PFSK-1 (cell line): ENCODE data around the gene CIAO2B.

Experiments
- FOXP2 ChIP-seq: optimal IDR thresholded peaks from 2 replicates; pipeline ENCODE3; 2011; ENCODE audit warnings: borderline replicate concordance, control low read depth, inconsistent platforms; ENCODE audit not compliant: insufficient read depth; ENCODE audit errors: extremely low read length, extremely low read depth
- POLR2AphosphoS5 ChIP-seq: IDR thresholded peaks from 2 replicates; pipeline ENCODE4 v1.6.1; 2012; ENCODE audit warnings: low read depth, mild to moderate bottlenecking, control low read depth, low read length, moderate library complexity
- SIN3A ChIP-seq: IDR thresholded peaks from 2 replicates; pipeline ENCODE4 v1.6.1; 2012; ENCODE audit warnings: mild to moderate bottlenecking, low read length, moderate library complexity, borderline replicate concordance; ENCODE audit not compliant: insufficient read depth
- TAF1 ChIP-seq: IDR thresholded peaks from 2 replicates; pipeline ENCODE4 v1.6.1; 2012; ENCODE audit warnings: low read length, control low read depth, borderline replicate concordance; ENCODE audit not compliant: insufficient read depth
- TF ChIP-seq, protein P1 (sequence below), 2 experiments: IDR thresholded peaks; 2 replicates each; pipeline versions ENCODE4 v1.6.1 to v1.8.0; 2011 to 2012; ENCODE audit warnings: low read depth in 2 of 2, low read length in 2 of 2, control low read depth in 1 of 2, inconsistent platforms in 1 of 2, mild to moderate bottlenecking in 1 of 2, moderate library complexity in 1 of 2; ENCODE audit not compliant: insufficient read depth in 1 of 2

Gene CIAO2B

DNA sequence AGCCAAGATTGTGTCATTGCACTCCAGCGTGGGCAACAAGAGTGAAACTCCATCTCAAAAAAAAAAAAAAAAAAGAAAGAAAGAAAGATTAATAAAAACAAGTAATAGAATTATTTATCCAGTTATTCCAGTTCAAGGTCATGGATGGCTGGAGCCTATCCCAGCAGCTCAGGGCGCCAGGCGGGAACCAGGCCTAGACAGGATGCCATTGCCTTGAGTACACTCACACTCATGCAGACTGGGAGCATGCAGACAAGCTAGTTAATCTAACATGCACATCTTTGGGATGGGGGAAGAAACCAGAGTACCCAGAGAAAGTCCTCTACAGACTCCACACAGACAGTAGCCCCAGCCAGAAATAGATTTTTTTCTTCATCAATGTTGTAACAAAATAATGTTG lies 36.0 kb downstream of the CIAO2B start:
- no peak for TF ChIP-seq POLR2AphosphoS5
- TF ChIP-seq TAF1, result no peak
- no peak for TF ChIP-seq SIN3A
- TF ChIP-seq, protein P1, sequence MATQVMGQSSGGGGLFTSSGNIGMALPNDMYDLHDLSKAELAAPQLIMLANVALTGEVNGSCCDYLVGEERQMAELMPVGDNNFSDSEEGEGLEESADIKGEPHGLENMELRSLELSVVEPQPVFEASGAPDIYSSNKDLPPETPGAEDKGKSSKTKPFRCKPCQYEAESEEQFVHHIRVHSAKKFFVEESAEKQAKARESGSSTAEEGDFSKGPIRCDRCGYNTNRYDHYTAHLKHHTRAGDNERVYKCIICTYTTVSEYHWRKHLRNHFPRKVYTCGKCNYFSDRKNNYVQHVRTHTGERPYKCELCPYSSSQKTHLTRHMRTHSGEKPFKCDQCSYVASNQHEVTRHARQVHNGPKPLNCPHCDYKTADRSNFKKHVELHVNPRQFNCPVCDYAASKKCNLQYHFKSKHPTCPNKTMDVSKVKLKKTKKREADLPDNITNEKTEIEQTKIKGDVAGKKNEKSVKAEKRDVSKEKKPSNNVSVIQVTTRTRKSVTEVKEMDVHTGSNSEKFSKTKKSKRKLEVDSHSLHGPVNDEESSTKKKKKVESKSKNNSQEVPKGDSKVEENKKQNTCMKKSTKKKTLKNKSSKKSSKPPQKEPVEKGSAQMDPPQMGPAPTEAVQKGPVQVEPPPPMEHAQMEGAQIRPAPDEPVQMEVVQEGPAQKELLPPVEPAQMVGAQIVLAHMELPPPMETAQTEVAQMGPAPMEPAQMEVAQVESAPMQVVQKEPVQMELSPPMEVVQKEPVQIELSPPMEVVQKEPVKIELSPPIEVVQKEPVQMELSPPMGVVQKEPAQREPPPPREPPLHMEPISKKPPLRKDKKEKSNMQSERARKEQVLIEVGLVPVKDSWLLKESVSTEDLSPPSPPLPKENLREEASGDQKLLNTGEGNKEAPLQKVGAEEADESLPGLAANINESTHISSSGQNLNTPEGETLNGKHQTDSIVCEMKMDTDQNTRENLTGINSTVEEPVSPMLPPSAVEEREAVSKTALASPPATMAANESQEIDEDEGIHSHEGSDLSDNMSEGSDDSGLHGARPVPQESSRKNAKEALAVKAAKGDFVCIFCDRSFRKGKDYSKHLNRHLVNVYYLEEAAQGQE (IDR thresholded peaks at IDR 0.05; ENCODE audit: insufficient read depth in 1 of 2, low read depth in 2 of 2, low read length in 2 of 2), result no peak
- no peak for TF ChIP-seq FOXP2

GRCh38 chr16:66895999-66896398 lies 38.2 kb downstream of the CIAO2B start:
- TF ChIP-seq TAF1, result no peak
- no peak for TF ChIP-seq SIN3A
- no peak for TF ChIP-seq FOXP2
- TF ChIP-seq, protein P1 (IDR thresholded peaks at IDR 0.05; ENCODE audit: insufficient read depth in 1 of 2, low read depth in 2 of 2, low read length in 2 of 2), result no peak
- no peak for TF ChIP-seq POLR2AphosphoS5

- TF ChIP-seq, protein P1 (IDR thresholded peaks at IDR 0.05; ENCODE audit: insufficient read depth in 1 of 2, low read depth in 2 of 2, low read length in 2 of 2), result no peak
- no peak for TF ChIP-seq POLR2AphosphoS5
- TF ChIP-seq FOXP2, result no peak
- no peak for TF ChIP-seq SIN3A
- TF ChIP-seq TAF1, result no peak
Observed at GRCh38 chr16:66895689-66895979, 38.6 kb downstream of the CIAO2B start.

DNA sequence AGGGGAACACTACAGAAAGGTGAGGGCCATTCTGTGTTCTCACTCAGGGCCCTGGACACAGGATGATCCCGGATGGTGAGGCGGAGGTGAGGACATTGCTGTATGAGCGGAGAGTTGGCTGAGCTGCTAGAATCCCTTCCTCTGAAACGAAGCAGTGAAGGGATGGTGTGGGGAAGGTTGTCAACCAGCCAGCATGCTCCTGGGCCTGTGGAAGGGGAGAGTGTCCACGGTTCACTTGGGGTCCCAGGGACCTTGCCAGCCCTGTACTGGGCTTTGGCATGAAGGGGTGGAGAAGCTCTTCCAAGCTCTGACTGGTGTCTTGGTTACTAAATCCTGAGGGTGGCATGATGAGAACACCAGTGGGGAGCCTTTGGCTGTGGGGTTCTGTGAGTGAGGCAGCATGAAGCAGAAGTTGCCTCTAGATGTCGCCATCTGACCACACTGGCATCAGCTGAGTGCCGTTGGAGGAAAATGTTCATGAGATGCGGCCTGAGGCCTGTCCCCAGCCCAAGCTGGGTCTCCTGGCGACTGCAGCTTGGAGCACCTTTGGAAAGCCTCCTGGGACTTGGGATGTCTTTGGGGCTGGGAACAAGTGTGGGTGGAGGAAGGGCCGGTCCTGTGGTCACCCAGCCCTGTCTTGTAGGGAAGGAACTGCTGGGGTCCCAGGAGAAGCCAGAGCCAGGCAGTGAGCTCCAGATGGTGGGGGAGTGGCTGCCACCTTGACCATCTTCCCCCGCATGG lies 39.1 kb downstream of the CIAO2B start:
- TF ChIP-seq SIN3A, result no peak

DNA sequence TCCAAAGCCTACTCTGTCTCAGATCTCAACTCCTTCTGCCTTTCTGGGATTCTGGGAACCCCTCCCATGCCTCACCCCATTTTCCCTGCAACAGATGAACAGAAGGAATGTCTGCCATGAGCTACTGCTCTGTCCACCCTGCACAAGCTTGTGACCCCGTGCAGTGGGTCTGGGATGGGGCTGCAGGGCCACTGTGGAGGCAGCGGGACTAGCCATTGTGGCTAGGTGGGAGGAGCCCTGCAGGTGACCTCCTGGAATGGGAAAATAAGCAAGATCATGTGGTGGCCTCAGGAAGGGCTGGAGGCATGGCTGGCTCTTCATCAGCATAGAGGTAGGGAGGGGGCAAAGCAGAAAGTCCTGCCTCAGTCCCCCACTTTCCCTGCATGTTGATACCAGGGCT lies 40.1 kb downstream of the CIAO2B start:
- no peak for TF ChIP-seq TAF1
- no peak for TF ChIP-seq POLR2AphosphoS5
- TF ChIP-seq SIN3A, result no peak
- TF ChIP-seq FOXP2, result no peak
- TF ChIP-seq, protein P1 (IDR thresholded peaks at IDR 0.05; ENCODE audit: insufficient read depth in 1 of 2, low read depth in 2 of 2, low read length in 2 of 2), result no peak
